ENCODE data around the gene TENM4. TPM values are rescaled to one million over a fixed set of nuclear protein-coding genes. Genes with fewer than 3 reads are reported as not detected.
"Not testable (repeated sequence)": the region's sequence is repeated elsewhere in the genome, so short reads cannot be mapped to it uniquely, and the experiment has no call there.

TENM4 gene
- total RNA-seq, 4 donors from 2014 or later, result 31.4 to 44.5 (median 38.0) TPM

DNA sequence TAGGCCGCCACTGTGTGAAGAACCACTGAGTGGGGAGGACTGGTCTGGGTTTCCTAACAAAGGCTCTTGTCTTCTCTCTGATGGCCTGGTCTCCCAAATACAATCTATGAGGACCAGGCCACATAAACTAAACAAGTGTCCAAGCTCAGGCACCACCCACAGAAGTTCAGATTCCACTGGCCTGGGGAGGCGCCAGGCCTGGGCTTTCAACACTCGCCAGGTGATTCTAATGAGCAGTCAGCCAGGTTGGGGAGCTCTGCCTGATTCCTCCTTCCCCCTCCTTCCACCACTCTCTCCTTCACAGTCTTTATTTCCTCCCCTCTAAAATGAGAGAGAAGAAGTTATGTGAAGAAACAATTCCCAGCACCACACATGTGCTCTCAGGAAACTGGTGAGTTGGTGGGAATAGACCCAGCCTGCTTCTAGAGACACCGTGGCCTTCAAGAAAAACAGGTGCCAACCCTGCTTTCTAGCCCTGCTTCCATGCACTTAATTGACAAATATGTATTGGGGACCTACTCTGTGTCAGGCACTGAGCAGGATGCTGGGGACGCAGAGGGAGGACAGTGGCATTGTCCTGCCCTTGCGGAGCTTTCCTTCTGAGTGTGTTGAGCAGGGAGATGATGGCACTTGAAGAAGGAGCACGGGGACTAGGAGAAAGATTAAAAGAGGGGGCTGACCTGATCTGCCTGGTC, 242.5 kb downstream of the TENM4 start:
- 81% methylated on average over 7 of the region's 7 CpGs for WGBS
- Histone ChIP-seq H3K4me3 (no peak overlapping the region), H3K36me3 (no peaks in the 10 kb centered on the region), H3K9me3 (no peaks in the 10 kb centered on the region), H3K4me1 (no peaks in the 10 kb centered on the region), H3K27me3 (no peaks in the 10 kb centered on the region), H3K27ac (peak overlapping the region; percentile 14)
- no peak for DNase-seq (ENCODE audit: low spot score in 2 of 2)
- TF ChIP-seq EP300 (IDR thresholded peaks at IDR 0.05), result no peak

DNA sequence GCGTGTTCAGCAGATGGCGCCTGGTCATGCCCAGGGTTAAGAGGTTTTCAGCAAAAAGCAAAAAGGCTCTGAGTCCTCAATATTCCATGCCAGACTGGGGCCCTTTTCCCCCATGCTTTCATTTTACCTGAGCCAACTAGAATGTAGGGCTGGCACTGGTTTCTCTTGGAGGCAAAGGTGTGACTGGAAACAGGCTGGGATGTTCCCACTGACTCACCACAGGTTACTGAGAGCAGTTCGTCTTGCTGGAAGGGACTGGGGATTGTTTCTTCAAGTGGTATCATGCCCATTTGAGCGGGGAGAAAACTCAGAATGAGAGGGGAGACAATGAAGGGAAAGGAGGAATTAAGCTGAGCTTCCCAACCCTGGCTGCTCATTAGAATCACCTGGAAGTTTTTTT, 243.9 kb downstream of the TENM4 start:
- 56% methylated on average over 4 of the region's 4 CpGs for WGBS
- H3K27ac ChIP-seq, result no peak overlapping the region

DNA sequence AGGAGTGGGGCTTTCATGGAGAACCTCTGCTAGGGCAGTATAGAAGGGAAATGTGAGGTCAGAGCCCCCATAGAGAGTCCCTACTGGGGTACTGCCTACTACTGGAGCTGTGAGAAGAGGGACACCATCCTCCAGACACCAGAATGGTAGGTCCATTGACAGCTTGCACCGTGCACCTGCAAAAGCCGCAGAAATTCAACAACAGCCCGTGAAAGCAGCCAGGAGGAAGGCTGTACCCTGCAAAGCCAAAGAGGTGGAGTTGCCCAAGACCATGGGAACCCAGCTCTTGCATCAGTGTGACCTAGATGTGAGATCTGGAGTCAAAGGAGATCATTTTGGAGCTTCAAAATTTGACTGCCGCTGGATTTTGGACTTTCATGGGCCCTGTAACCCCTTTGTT, 245.6 kb downstream of the TENM4 start:
- 92% methylated on average over 4 of the region's 4 CpGs for WGBS
- TF ChIP-seq POLR2AphosphoS5 (IDR thresholded peaks at IDR 0.05), result no peak
- TF ChIP-seq, protein P1, sequence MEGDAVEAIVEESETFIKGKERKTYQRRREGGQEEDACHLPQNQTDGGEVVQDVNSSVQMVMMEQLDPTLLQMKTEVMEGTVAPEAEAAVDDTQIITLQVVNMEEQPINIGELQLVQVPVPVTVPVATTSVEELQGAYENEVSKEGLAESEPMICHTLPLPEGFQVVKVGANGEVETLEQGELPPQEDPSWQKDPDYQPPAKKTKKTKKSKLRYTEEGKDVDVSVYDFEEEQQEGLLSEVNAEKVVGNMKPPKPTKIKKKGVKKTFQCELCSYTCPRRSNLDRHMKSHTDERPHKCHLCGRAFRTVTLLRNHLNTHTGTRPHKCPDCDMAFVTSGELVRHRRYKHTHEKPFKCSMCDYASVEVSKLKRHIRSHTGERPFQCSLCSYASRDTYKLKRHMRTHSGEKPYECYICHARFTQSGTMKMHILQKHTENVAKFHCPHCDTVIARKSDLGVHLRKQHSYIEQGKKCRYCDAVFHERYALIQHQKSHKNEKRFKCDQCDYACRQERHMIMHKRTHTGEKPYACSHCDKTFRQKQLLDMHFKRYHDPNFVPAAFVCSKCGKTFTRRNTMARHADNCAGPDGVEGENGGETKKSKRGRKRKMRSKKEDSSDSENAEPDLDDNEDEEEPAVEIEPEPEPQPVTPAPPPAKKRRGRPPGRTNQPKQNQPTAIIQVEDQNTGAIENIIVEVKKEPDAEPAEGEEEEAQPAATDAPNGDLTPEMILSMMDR (IDR thresholded peaks at IDR 0.05), result no peak
- TF ChIP-seq POLR2A (IDR thresholded peaks at IDR 0.05), result no peak
- no peak for TF ChIP-seq EP300 (IDR thresholded peaks at IDR 0.05)
- no peaks in the 10 kb centered on the region for H3K9me3 ChIP-seq
- no peaks in the 10 kb centered on the region for H3K4me1 ChIP-seq
- H3K27me3 ChIP-seq, result no peaks in the 10 kb centered on the region
- DNase-seq (ENCODE audit: low spot score in 2 of 2), result no peak
- no peak overlapping the region for H3K4me3 ChIP-seq
- H3K27ac ChIP-seq, result no peak overlapping the region
- H3K36me3 ChIP-seq, result no peaks in the 10 kb centered on the region

More for the DNA sequence above, 243.9 kb downstream of the TENM4 start:
- no peaks in the 10 kb centered on the region for H3K36me3 ChIP-seq
- no peaks in the 10 kb centered on the region for H3K27me3 ChIP-seq
- no peak for DNase-seq (ENCODE audit: low spot score in 2 of 2)
- H3K4me3 ChIP-seq, result no peak overlapping the region
- no peaks in the 10 kb centered on the region for H3K4me1 ChIP-seq
- no peak for TF ChIP-seq POLR2AphosphoS5 (IDR thresholded peaks at IDR 0.05)
- TF ChIP-seq, protein P1 (IDR thresholded peaks at IDR 0.05), result no peak
- no peak for TF ChIP-seq EP300 (IDR thresholded peaks at IDR 0.05)
- no peak for TF ChIP-seq POLR2A (IDR thresholded peaks at IDR 0.05)
- no peaks in the 10 kb centered on the region for H3K9me3 ChIP-seq

DNA sequence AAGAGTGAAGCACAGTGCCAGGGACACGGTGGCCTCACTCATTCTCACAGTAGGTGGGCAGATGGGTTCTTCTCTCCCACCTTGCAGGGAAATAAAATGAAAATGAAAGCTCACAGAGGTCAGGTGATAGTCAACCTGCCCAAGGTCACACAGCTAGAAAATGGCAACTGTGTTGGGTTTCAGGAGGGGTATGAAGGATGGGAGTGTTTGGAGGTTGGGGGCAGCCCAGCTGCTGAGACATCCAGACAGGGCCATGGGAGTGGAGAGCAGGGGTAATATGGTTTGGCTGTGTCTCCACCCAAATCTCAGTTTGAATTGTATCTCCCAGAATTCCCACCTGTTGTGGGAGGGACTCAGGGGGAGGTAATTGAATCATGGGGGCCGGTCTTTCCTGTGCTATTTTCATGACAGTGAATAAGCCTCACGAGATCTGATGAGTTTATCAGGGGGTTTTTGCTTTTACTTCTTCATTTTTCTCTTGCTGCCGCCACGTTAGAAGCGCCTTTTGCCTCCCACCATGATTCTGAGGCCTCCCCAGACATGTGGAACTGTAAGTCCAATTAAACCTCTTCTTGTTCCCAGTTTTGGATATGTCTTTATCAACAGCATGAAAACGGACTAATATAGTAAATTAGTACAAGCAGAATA, 247.0 kb downstream of the TENM4 start:
- WGBS, result 88% methylated on average over 7 of the region's 7 CpGs
- Histone ChIP-seq H3K4me1 (no peaks in the 10 kb centered on the region), H3K36me3 (no peaks in the 10 kb centered on the region), H3K4me3 (no peak overlapping the region), H3K27me3 (no peaks in the 10 kb centered on the region), H3K27ac (no peak overlapping the region), H3K9me3 (no peaks in the 10 kb centered on the region)
- no peak for TF ChIP-seq POLR2A (IDR thresholded peaks at IDR 0.05)
- TF ChIP-seq, protein P1 (IDR thresholded peaks at IDR 0.05), result no peak
- no peak for TF ChIP-seq EP300 (IDR thresholded peaks at IDR 0.05)
- no peak for TF ChIP-seq POLR2AphosphoS5 (IDR thresholded peaks at IDR 0.05)
- DNase-seq (ENCODE audit: low spot score in 2 of 2), result no peak

DNA sequence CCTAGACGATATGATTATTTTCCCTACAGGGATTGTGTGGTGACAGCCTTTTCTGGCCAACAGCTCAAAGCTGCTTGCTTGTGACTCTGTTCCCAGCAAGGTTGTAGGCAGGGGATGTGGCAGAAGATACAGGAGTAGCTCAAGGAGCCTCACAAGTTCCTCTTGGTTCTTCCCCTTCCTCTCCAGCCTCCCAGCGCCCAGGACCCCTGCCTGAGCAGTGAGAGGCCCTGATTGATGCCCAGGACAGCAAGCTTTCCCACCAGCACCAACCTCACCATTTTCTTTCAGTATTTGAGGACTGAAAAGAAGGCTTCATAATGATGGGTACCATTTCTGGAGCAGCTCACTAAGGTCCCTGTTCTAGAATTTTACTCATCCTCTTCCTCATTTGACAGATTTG, 248.0 kb downstream of the TENM4 start:
- no peaks in the 10 kb centered on the region for H3K27me3 ChIP-seq
- no peak overlapping the region for H3K27ac ChIP-seq
- H3K9me3 ChIP-seq, result no peaks in the 10 kb centered on the region
- H3K4me3 ChIP-seq, result no peak overlapping the region
- DNase-seq (ENCODE audit: low spot score in 2 of 2), result no peak
- H3K36me3 ChIP-seq, result no peaks in the 10 kb centered on the region
- WGBS, result 70% methylated on average over 2 of the region's 2 CpGs
- H3K4me1 ChIP-seq, result no peaks in the 10 kb centered on the region
- TF ChIP-seq POLR2A (IDR thresholded peaks at IDR 0.05), result no peak
- TF ChIP-seq, protein P1 (IDR thresholded peaks at IDR 0.05), result no peak

DNA sequence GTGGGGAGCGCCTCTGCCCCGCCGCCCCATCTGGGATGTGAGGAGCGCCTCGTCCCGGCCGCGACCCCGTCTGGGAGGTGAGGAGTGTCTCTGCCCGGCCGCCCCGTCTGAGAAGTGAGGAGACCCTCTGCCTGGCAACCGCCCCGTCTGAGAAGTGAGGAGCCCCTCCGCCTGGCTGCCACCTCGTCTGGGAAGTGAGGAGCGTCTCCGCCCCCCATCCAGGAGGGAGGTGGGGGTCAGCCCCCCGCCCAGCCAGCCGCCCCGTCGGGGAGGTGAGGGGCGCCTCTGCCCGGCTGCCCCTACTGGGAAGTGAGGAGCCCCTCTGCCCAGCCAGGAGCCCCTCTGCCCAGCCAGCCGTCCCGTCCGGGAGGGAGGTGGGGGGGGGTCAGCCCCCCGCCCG, 249.1 kb downstream of the TENM4 start:
- 98% methylated on average over 9 of the region's 29 CpGs for WGBS
- not testable (repeated sequence) for H3K27ac ChIP-seq; H3K27me3 ChIP-seq; H3K36me3 ChIP-seq; H3K4me3 ChIP-seq; DNase-seq (ENCODE audit: low spot score in 2 of 2); H3K9me3 ChIP-seq; H3K4me1 ChIP-seq

DNA sequence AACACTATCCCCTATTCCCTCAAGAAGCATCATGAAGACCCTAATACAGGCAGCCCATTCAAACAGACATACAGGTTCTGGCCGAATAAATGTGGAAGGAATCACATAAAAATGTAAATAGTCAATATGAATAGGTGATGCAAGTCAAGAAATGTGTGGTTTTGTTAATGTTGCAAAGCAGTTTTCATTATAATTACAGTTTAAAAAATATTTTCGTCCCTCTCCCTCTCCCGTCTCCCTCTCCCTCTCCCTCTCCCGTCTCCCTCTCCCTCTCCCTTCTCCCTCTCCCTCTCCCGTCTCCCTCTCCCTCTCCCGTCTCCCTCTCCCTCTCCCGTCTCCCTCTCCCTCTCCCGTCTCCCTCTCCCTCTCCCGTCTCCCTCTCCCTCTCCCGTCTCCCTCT, 250.3 kb downstream of the TENM4 start:
- not testable (repeated sequence) for H3K27ac ChIP-seq; H3K4me1 ChIP-seq; H3K36me3 ChIP-seq; H3K9me3 ChIP-seq; H3K4me3 ChIP-seq; H3K27me3 ChIP-seq; DNase-seq (ENCODE audit: low spot score in 2 of 2)
- 96% methylated on average over 7 of the region's 10 CpGs for WGBS
